HepG2 (cell line): ENCODE data around the gene NPPC. TPM values are rescaled to one million over a fixed set of nuclear protein-coding genes. Genes with fewer than 3 reads are reported as not detected.
A peak's percentile ranks its signal among the peaks of the same experiment; 100 is the strongest.

Experiments used
- CBX2 ChIP-seq, 2 experiments: fragments of 200-600 bp in 1 of 2; sonication (generic); formaldehyde crosslinking in 1 of 2; IDR thresholded peaks; 2 replicates each; pipeline versions ENCODE4 v1.7.0 to v1.8.1; 2018 to 2022; ENCODE audit warnings: low read depth in 2 of 2, low read length in 1 of 2, mild to moderate bottlenecking in 1 of 2, missing genetic modification reagents in 1 of 2
- ESRRA ChIP-seq: sonication (generic); formaldehyde crosslinking; IDR thresholded peaks from 2 replicates; pipeline ENCODE4 v1.5.1; 2020; ENCODE audit warnings: mild to moderate bottlenecking, low read depth, missing genetic modification reagents
- ETS1 ChIP-seq: sonication (generic); formaldehyde crosslinking; IDR thresholded peaks from 2 replicates; pipeline ENCODE4 v1.4.0; 2020; ENCODE audit warnings: missing genetic modification reagents
- HBP1 ChIP-seq: IDR thresholded peaks from 2 replicates; pipeline ENCODE4 v1.6.1; 2016; ENCODE audit warnings: low read depth, control low read depth
- HNRNPL ChIP-seq: fragments of 200-400 bp; formaldehyde crosslinking; IDR thresholded peaks from 2 replicates; pipeline ENCODE4 v1.6.1; 2017; ENCODE audit warnings: mild to moderate bottlenecking, low read depth, low read length
- KAT8 ChIP-seq: IDR thresholded peaks from 2 replicates; pipeline ENCODE4 v1.6.1; 2016; ENCODE audit warnings: missing genetic modification reagents, missing compliant biosample characterization
- KDM2A ChIP-seq: sonication (generic); formaldehyde crosslinking; IDR thresholded peaks from 2 replicates; pipeline ENCODE4 v1.4.0; 2020; ENCODE audit warnings: low read depth, missing genetic modification reagents, borderline replicate concordance
- KDM5A ChIP-seq: fragments of 200-600 bp; sonication (generic); IDR thresholded peaks from 2 replicates; pipeline ENCODE4 v1.7.0; 2018; ENCODE audit warnings: antibody characterized with exemption, mild to moderate bottlenecking, low read length, borderline replicate concordance
- NFKBIZ ChIP-seq: IDR thresholded peaks from 2 replicates; pipeline ENCODE4 v1.6.1; 2018; ENCODE audit warnings: missing genetic modification reagents, missing compliant biosample characterization
- SOX5 ChIP-seq: IDR thresholded peaks from 2 replicates; pipeline ENCODE4 v1.6.1; 2016; ENCODE audit warnings: borderline replicate concordance
- STAG1 ChIP-seq: sonication (generic); formaldehyde crosslinking; IDR thresholded peaks from 2 replicates; pipeline ENCODE4 v1.4.0; 2020; ENCODE audit warnings: missing genetic modification reagents
- ZFY ChIP-seq: sonication (generic); formaldehyde crosslinking; IDR thresholded peaks from 2 replicates; pipeline ENCODE4 v1.4.0; 2020; ENCODE audit warnings: missing genetic modification reagents
- ZMYM3 ChIP-seq: sonication (generic); formaldehyde crosslinking; IDR thresholded peaks from 2 replicates; pipeline ENCODE4 v1.5.1; 2020; ENCODE audit warnings: mild to moderate bottlenecking, missing genetic modification reagents
- ZMYM4 ChIP-seq: sonication (generic); formaldehyde crosslinking; IDR thresholded peaks from 2 replicates; pipeline ENCODE4 v1.8.1; 2023; ENCODE audit warnings: mild to moderate bottlenecking, missing genetic modification reagents
- ZNF263 ChIP-seq: sonication (generic); formaldehyde crosslinking; IDR thresholded peaks from 2 replicates; pipeline ENCODE4 v1.4.0; 2020; ENCODE audit warnings: missing genetic modification reagents
- ZNF331 ChIP-seq: sonication (generic); formaldehyde crosslinking; IDR thresholded peaks from 2 replicates; pipeline ENCODE4 v1.4.0; 2020; ENCODE audit warnings: missing genetic modification reagents
- ZNF362 ChIP-seq: sonication (generic); formaldehyde crosslinking; IDR thresholded peaks from 2 replicates; pipeline ENCODE4 v1.4.0; 2020; ENCODE audit warnings: missing genetic modification reagents, mild to moderate bottlenecking, borderline replicate concordance
- ZNF549 ChIP-seq: sonication (generic); formaldehyde crosslinking; IDR thresholded peaks from 2 replicates; pipeline ENCODE4 v1.5.0; 2020; ENCODE audit warnings: missing genetic modification reagents
- ZNF724P ChIP-seq: sonication (generic); formaldehyde crosslinking; IDR thresholded peaks from 2 replicates; pipeline ENCODE4 v1.8.0; 2022; ENCODE audit warnings: missing genetic modification reagents, borderline replicate concordance
- polyA plus RNA-seq, 8 experiments: library from polyadenylated mRNA; depleted of rRNA in 3 of 8; stranded (reverse) in 7 of 8; unstranded in 1 of 8; fragments of >200 nt; fragmentation: Illumina TruSeq in 4 of 8; extraction: Trizol in 4 of 8; gene quantifications; 2 replicates each; pipeline versions ENCODE4 v1.2.1 to v1.2.3, GENCODE V29; 2011 to 2016; ENCODE audit warnings: low read depth in 4 of 8, missing spikeins in 1 of 8, mixed read lengths in 1 of 8; ENCODE audit not compliant: insufficient read depth in 1 of 8
- total RNA-seq, 5 experiments: library from RNA; depleted of rRNA; stranded (reverse); fragments of >200 nt; fragmentation: Illumina TruSeq; extraction: Trizol; gene quantifications; 2 replicates each; pipeline ENCODE4 v1.2.3, GENCODE V29; 2016; ENCODE audit warnings: low read depth in 1 of 5
- TF ChIP-seq, protein P1 (sequence below): sonication (generic); formaldehyde crosslinking; IDR thresholded peaks from 2 replicates; pipeline ENCODE4 v1.9.0; 2022; ENCODE audit warnings: missing genetic modification reagents, mild to moderate bottlenecking, borderline replicate concordance

The NPPC gene
- total and polyA plus RNA-seq, 2 of the 13 experiments (the other 11 are each of a cell fraction or from before 2014, with no cell fraction given), result 0.11 TPM; not detected in 1

GRCh38 chr2:231900486-231900942, 25.7 kb downstream of the NPPC start (continued):
- TF ChIP-seq ZNF549 (CRISPR knock-in tag) (no peak), STAG1 (CRISPR knock-in tag) (peak; percentile 85), ZNF263 (CRISPR knock-in tag) (peak; percentile 35), ZMYM3 (peak; percentile 68; the same call in 1 of the 2 replicates), CBX2 (IDR thresholded peaks at IDR 0.05; ENCODE audit: low read depth, low read length) (no peak), CBX2 (CRISPR knock-in tag; IDR thresholded peaks at IDR 0.05; ENCODE audit: low read depth) (peak; percentile 47; the same call in 1 of the 2 replicates), SOX5 (CRISPR knock-in tag) (peak; percentile 35; the same call in 1 of the 2 replicates), NFKBIZ (CRISPR knock-in tag) (no peak), ZNF331 (CRISPR knock-in tag) (peak; percentile 74; the same call in 1 of the 2 replicates), KDM5A (no peak), ESRRA (CRISPR knock-in tag) (0 out of 2 replicates have a peak, but pooled peaks have one; percentile 41), KDM2A (CRISPR knock-in tag) (peak; percentile 88; the same call in 1 of the 2 replicates), ZMYM4 (peak; percentile 69), ZFY (CRISPR knock-in tag) (peak; percentile 63), ZNF362 (CRISPR knock-in tag) (peak; percentile 36; the same call in 1 of the 2 replicates), HNRNPL (no peak), KAT8 (peak; percentile 42; the same call in 1 of the 2 replicates), ETS1 (CRISPR knock-in tag) (no peak), HBP1 (CRISPR knock-in tag) (no peak), ZNF724P (CRISPR knock-in tag) (0 out of 2 replicates have a peak, but pooled peaks have one; percentile 32)
- TF ChIP-seq, protein P1, sequence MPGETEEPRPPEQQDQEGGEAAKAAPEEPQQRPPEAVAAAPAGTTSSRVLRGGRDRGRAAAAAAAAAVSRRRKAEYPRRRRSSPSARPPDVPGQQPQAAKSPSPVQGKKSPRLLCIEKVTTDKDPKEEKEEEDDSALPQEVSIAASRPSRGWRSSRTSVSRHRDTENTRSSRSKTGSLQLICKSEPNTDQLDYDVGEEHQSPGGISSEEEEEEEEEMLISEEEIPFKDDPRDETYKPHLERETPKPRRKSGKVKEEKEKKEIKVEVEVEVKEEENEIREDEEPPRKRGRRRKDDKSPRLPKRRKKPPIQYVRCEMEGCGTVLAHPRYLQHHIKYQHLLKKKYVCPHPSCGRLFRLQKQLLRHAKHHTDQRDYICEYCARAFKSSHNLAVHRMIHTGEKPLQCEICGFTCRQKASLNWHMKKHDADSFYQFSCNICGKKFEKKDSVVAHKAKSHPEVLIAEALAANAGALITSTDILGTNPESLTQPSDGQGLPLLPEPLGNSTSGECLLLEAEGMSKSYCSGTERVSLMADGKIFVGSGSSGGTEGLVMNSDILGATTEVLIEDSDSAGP, result peak; percentile 70
